Prostate gland (tissue), 2 donors: ENCODE results near the gene SPDYE17.
"Not testable (repeated sequence)": the region's sequence is repeated elsewhere in the genome, so short reads cannot be mapped to it uniquely, and the experiment has no call there.

ENCODE experiments used
- POLR2AphosphoS5 ChIP-seq: sonication (generic); formaldehyde crosslinking; IDR thresholded peaks from one replicate; pipeline ENCODE4 v1.6.1; 2017; ENCODE audit warnings: antibody characterized with exemption
- TF ChIP-seq, protein P1 (sequence below), 4 experiments: fragments of 200-600 bp in 2 of 4; fragments of 450-650 bp in 2 of 4; sonication (generic) in 2 of 4; IDR thresholded peaks; 1 replicate in 3 of 4; 2 replicates in 1 of 4; pipeline ENCODE4 v1.5.1; 2016 to 2019; ENCODE audit warnings: antibody characterized with exemption in 4 of 4, mild to moderate bottlenecking in 2 of 4, moderate library complexity in 2 of 4

DNA sequence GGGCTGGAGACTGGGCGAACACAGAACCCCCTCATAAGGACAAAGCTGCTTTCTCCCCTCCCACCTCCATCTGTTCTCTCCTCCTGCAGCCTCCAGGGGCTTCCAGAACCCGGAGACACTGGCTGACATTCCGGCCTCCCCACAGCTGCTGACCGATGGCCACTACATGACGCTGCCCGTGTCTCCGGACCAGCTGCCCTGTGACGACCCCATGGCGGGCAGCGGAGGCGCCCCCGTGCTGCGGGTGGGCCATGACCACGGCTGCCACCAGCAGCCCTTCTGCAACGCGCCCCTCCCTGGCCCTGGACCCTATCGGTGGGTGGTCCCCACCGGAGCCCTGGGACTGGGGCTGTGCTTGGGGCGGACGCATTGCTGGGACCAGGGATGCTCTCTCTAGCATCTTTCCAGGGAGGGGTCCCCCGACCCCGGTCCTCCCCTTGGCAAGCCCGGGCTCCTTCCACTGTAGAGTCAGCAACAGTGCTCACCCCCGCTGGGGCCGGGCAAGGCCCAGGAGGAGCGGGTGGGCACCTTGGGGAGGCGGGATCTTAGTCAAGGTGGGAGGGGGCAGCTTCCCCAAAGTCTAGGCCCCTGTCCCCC lies 26.6 kb downstream of the SPDYE17 start:
- TF ChIP-seq POLR2AphosphoS5 = not testable (repeated sequence)
- TF ChIP-seq, protein P1, sequence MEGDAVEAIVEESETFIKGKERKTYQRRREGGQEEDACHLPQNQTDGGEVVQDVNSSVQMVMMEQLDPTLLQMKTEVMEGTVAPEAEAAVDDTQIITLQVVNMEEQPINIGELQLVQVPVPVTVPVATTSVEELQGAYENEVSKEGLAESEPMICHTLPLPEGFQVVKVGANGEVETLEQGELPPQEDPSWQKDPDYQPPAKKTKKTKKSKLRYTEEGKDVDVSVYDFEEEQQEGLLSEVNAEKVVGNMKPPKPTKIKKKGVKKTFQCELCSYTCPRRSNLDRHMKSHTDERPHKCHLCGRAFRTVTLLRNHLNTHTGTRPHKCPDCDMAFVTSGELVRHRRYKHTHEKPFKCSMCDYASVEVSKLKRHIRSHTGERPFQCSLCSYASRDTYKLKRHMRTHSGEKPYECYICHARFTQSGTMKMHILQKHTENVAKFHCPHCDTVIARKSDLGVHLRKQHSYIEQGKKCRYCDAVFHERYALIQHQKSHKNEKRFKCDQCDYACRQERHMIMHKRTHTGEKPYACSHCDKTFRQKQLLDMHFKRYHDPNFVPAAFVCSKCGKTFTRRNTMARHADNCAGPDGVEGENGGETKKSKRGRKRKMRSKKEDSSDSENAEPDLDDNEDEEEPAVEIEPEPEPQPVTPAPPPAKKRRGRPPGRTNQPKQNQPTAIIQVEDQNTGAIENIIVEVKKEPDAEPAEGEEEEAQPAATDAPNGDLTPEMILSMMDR (IDR thresholded peaks at IDR 0.05) = not testable (repeated sequence)
